Hepatocyte (in vitro differentiated cells): ENCODE data around the gene MAGI1.

Experiments
- CTCF ChIP-seq: fragments of 200-600 bp; sonication (generic); IDR thresholded peaks from 2 replicates; pipeline ENCODE4 v1.5.1; 2016; ENCODE audit warnings: antibody characterized with exemption, mild to moderate bottlenecking; ENCODE audit not compliant: poor library complexity
- EZH2 ChIP-seq: fragments of 200-600 bp; sonication (generic); IDR thresholded peaks from 2 replicates; pipeline ENCODE4 v1.6.1; 2016; ENCODE audit warnings: antibody characterized with exemption, mild to moderate bottlenecking, borderline replicate concordance

GRCh38 chr3:66076861-66077470 lies 38.2 kb upstream of the MAGI1 start:
- no peak for TF ChIP-seq CTCF
- TF ChIP-seq EZH2, result no peak
